Esophagus muscularis mucosa (tissue), 3 donors: Measurements from ENCODE around the gene SLAIN1.

Source experiments
- CTCF ChIP-seq, 3 experiments: fragments of 200-600 bp in 2 of 3; fragments of 450-650 bp in 1 of 3; sonication (generic) in 2 of 3; IDR thresholded peaks; one replicate each; pipeline ENCODE4 v1.5.1; 2017 to 2019; ENCODE audit warnings: antibody characterized with exemption in 3 of 3, mild to moderate bottlenecking in 2 of 3, moderate library complexity in 1 of 3
- POLR2A ChIP-seq: fragments of 450-650 bp; IDR thresholded peaks from one replicate; pipeline ENCODE4 v1.6.1; 2017; ENCODE audit warnings: antibody characterized with exemption, moderate library complexity, mild to moderate bottlenecking, low read depth

GRCh38 chr13:77740097-77740735 is 42.7 kb downstream of the SLAIN1 start:
- no peak for TF ChIP-seq CTCF (IDR thresholded peaks at IDR 0.05)
- no peak for TF ChIP-seq POLR2A
